GM23338 (cell line): Measurements from ENCODE around the gene CAAP1. TPM values are rescaled to one million over a fixed set of nuclear protein-coding genes. Genes with fewer than 3 reads are reported as not detected.

Source experiments
- ATAC-seq: fragments of 200-7000 bp; cut with Tn5 transposase; 3 replicates; pipeline ENCODE4 v1.9.1; 2020
- DNase-seq: peaks from one replicate; pipeline ENCODE4 v3.0.0-alpha.2; 2015; ENCODE audit warnings: low spot score
- H2AFZ ChIP-seq: fragments of 200-600 bp; sonication (generic); 2 replicates; pipeline ENCODE4 v1.8.0; 2016; ENCODE audit warnings: antibody characterized with exemption, mild to moderate bottlenecking, moderate library complexity
- H3F3A ChIP-seq: fragments of 200-600 bp; sonication (generic); replicated peaks from 2 replicates; pipeline ENCODE4 v1.8.0; 2017; ENCODE audit warnings: antibody characterized with exemption, mixed run types, low read depth
- H3K27ac ChIP-seq: fragments of 200-600 bp; sonication (generic); 2 replicates; pipeline ENCODE4 v1.6.1; 2016; ENCODE audit warnings: low read depth
- H3K27me3 ChIP-seq: fragments of 200-600 bp; sonication (generic); 2 replicates; pipeline ENCODE4 v1.8.0; 2016; ENCODE audit warnings: mild to moderate bottlenecking, mixed run types, moderate library complexity; ENCODE audit not compliant: insufficient read depth
- H3K36me3 ChIP-seq: fragments of 200-600 bp; sonication (generic); 2 replicates; pipeline ENCODE4 v1.8.0; 2016; ENCODE audit warnings: mild to moderate bottlenecking; ENCODE audit not compliant: insufficient read depth
- H3K4me1 ChIP-seq: fragments of 200-600 bp; sonication (generic); 2 replicates; pipeline ENCODE4 v1.8.0; 2016; ENCODE audit warnings: mild to moderate bottlenecking, moderate library complexity; ENCODE audit not compliant: insufficient read depth
- H3K4me2 ChIP-seq: fragments of 200-600 bp; sonication (generic); 2 replicates; pipeline ENCODE4 v1.7.1; 2017; ENCODE audit warnings: mixed run types
- H3K4me3 ChIP-seq: fragments of 200-600 bp; sonication (generic); 2 replicates; pipeline ENCODE4 v1.6.1; 2016; ENCODE audit warnings: mixed run types
- H3K79me2 ChIP-seq: fragments of 200-600 bp; sonication (generic); replicated peaks from 2 replicates; pipeline ENCODE4 v1.8.0; 2017; ENCODE audit warnings: mild to moderate bottlenecking; ENCODE audit not compliant: insufficient read depth
- H3K9me2 ChIP-seq: fragments of 200-600 bp; sonication (generic); 2 replicates; pipeline ENCODE4 v1.8.0; 2017; ENCODE audit not compliant: insufficient read depth
- H4K20me1 ChIP-seq: fragments of 200-600 bp; sonication (generic); replicated peaks from 2 replicates; pipeline ENCODE4 v1.8.0; 2017; ENCODE audit warnings: mild to moderate bottlenecking; ENCODE audit not compliant: insufficient read depth
- H3K27ac Mint-ChIP-seq: 2 replicates; pipeline ENCODE4 v1.8.0; 2020; ENCODE audit warnings: inconsistent platforms, mild to moderate bottlenecking, moderate library complexity, mixed read lengths
- H3K27me3 Mint-ChIP-seq: 3 replicates; pipeline ENCODE4 v1.8.0; 2022; ENCODE audit warnings: low read depth, mild to moderate bottlenecking, moderate library complexity, mixed read lengths, inconsistent platforms; ENCODE audit not compliant: insufficient read depth, poor library complexity
- H3K36me3 Mint-ChIP-seq: 3 replicates; pipeline ENCODE4 v1.8.0; 2021; ENCODE audit warnings: low read depth, mild to moderate bottlenecking, inconsistent platforms, moderate library complexity, mixed read lengths
- H3K4me1 Mint-ChIP-seq: 3 replicates; pipeline ENCODE4 v1.8.0; 2020; ENCODE audit warnings: mild to moderate bottlenecking, inconsistent platforms, mixed read lengths
- H3K4me3 Mint-ChIP-seq: 3 replicates; pipeline ENCODE4 v1.8.0; 2021; ENCODE audit warnings: moderate library complexity, mild to moderate bottlenecking, inconsistent platforms, mixed read lengths
- H3K9me3 Mint-ChIP-seq: 3 replicates; pipeline ENCODE4 v1.8.0; 2020; ENCODE audit warnings: moderate library complexity, mild to moderate bottlenecking, inconsistent platforms, mixed read lengths
- CREB1 ChIP-seq: fragments of 250-450 bp; sonication (Bioruptor Pico); IDR thresholded peaks from 2 replicates; pipeline ENCODE4 v1.5.0; 2020; ENCODE audit warnings: low read depth, mild to moderate bottlenecking, moderate library complexity
- ETS1 ChIP-seq: IDR thresholded peaks from 2 replicates; pipeline ENCODE4 v1.6.1; 2016; ENCODE audit warnings: antibody characterized with exemption
- EZH2 ChIP-seq: fragments of 200-600 bp; sonication (generic); IDR thresholded peaks from one replicate; pipeline ENCODE4 v1.8.0; 2017; ENCODE audit warnings: antibody characterized with exemption, mild to moderate bottlenecking, low read depth; ENCODE audit not compliant: unreplicated experiment
- EZH2phosphoT487 ChIP-seq: fragments of 200-600 bp; sonication (generic); IDR thresholded peaks from one replicate; pipeline ENCODE4 v1.8.1; 2018; ENCODE audit warnings: antibody characterized with exemption; ENCODE audit not compliant: unreplicated experiment
- JUNB ChIP-seq: IDR thresholded peaks from one replicate; pipeline ENCODE4 v1.6.1; 2016; ENCODE audit warnings: antibody characterized with exemption; ENCODE audit not compliant: unreplicated experiment
- NANOG ChIP-seq: IDR thresholded peaks from 2 replicates; pipeline ENCODE4 v1.6.1; 2016; ENCODE audit warnings: antibody characterized with exemption, borderline replicate concordance
- POLR2AphosphoS5 ChIP-seq: IDR thresholded peaks from 2 replicates; pipeline ENCODE4 v1.6.1; 2016; ENCODE audit warnings: antibody characterized with exemption, low read depth
- STAT1 ChIP-seq: IDR thresholded peaks from one replicate; pipeline ENCODE4 v1.6.1; 2016; ENCODE audit warnings: antibody characterized with exemption; ENCODE audit not compliant: unreplicated experiment
- ZNF114 ChIP-seq: fragments of 250-450 bp; sonication (Bioruptor Pico); IDR thresholded peaks from 2 replicates; pipeline ENCODE4 v1.5.0; 2020; ENCODE audit warnings: mild to moderate bottlenecking, moderate library complexity
- ZNF331 ChIP-seq: fragments of 250-450 bp; sonication (Bioruptor Pico); IDR thresholded peaks from 2 replicates; pipeline ENCODE4 v1.5.0; 2020; ENCODE audit warnings: low read depth, mild to moderate bottlenecking, moderate library complexity
- polyA plus RNA-seq: library from polyadenylated mRNA; unstranded; fragments of >200 nt; fragmentation: Nextera tagmentation; extraction: Ambion mirVana; gene quantifications from 2 replicates; pipeline ENCODE4 v1.2.1, GENCODE V29; 2016
- total RNA-seq: library from RNA; depleted of rRNA; stranded (reverse); fragments of >200 nt; shearing (Covaris generic); gene quantifications from 2 replicates; pipeline ENCODE4 v1.2.3, GENCODE V29; 2014
- TF ChIP-seq, protein P1 (sequence below): IDR thresholded peaks from one replicate; pipeline ENCODE4 v1.6.1; 2018; ENCODE audit warnings: antibody characterized with exemption; ENCODE audit not compliant: unreplicated experiment
- TF ChIP-seq, protein P2 (sequence below): fragments of 250-450 bp; sonication (Bioruptor Pico); IDR thresholded peaks from 2 replicates; pipeline ENCODE4 v1.5.0; 2020; ENCODE audit warnings: mild to moderate bottlenecking, moderate library complexity

The CAAP1 gene
- total and polyA plus RNA-seq, 2 experiments from 2014 or later = 47.9 to 59.7 TPM

GRCh38 chr9:26801772-26802171 lies 90.8 kb downstream of the CAAP1 start (continued):
- TF ChIP-seq, protein P1, sequence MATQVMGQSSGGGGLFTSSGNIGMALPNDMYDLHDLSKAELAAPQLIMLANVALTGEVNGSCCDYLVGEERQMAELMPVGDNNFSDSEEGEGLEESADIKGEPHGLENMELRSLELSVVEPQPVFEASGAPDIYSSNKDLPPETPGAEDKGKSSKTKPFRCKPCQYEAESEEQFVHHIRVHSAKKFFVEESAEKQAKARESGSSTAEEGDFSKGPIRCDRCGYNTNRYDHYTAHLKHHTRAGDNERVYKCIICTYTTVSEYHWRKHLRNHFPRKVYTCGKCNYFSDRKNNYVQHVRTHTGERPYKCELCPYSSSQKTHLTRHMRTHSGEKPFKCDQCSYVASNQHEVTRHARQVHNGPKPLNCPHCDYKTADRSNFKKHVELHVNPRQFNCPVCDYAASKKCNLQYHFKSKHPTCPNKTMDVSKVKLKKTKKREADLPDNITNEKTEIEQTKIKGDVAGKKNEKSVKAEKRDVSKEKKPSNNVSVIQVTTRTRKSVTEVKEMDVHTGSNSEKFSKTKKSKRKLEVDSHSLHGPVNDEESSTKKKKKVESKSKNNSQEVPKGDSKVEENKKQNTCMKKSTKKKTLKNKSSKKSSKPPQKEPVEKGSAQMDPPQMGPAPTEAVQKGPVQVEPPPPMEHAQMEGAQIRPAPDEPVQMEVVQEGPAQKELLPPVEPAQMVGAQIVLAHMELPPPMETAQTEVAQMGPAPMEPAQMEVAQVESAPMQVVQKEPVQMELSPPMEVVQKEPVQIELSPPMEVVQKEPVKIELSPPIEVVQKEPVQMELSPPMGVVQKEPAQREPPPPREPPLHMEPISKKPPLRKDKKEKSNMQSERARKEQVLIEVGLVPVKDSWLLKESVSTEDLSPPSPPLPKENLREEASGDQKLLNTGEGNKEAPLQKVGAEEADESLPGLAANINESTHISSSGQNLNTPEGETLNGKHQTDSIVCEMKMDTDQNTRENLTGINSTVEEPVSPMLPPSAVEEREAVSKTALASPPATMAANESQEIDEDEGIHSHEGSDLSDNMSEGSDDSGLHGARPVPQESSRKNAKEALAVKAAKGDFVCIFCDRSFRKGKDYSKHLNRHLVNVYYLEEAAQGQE = no peak

- Mint-ChIP-seq H3K9me3 (no peaks in the 10 kb centered on the region), H3K4me3 (no peak overlapping the region), H3K27ac (no peak overlapping the region), H3K36me3 (no peaks in the 10 kb centered on the region), H3K27me3 (peaks cover 3% of the 10 kb centered on the region), H3K4me1 (peaks cover 14% of the 10 kb centered on the region)
- Histone ChIP-seq H3K79me2 (no peaks in the 10 kb centered on the region), H3K36me3 (no peaks in the 10 kb centered on the region), H3K4me2 (no peak overlapping the region), H3K4me1 (peaks cover 25% of the 10 kb centered on the region), H2AFZ (no peak overlapping the region), H3F3A (no peaks in the 10 kb centered on the region), H3K9me2 (0 out of 2 replicates have a peak, but pooled peaks cover 3% of the 10 kb centered on the region), H3K27ac (no peak overlapping the region), H3K27me3 (no peaks in the 10 kb centered on the region), H3K4me3 (no peak overlapping the region), H4K20me1 (no peaks in the 10 kb centered on the region)
- no peak for ATAC-seq
- no peak for DNase-seq
- no peak for TF ChIP-seq CREB1 (CRISPR knock-in tag)
- TF ChIP-seq, protein P2, sequence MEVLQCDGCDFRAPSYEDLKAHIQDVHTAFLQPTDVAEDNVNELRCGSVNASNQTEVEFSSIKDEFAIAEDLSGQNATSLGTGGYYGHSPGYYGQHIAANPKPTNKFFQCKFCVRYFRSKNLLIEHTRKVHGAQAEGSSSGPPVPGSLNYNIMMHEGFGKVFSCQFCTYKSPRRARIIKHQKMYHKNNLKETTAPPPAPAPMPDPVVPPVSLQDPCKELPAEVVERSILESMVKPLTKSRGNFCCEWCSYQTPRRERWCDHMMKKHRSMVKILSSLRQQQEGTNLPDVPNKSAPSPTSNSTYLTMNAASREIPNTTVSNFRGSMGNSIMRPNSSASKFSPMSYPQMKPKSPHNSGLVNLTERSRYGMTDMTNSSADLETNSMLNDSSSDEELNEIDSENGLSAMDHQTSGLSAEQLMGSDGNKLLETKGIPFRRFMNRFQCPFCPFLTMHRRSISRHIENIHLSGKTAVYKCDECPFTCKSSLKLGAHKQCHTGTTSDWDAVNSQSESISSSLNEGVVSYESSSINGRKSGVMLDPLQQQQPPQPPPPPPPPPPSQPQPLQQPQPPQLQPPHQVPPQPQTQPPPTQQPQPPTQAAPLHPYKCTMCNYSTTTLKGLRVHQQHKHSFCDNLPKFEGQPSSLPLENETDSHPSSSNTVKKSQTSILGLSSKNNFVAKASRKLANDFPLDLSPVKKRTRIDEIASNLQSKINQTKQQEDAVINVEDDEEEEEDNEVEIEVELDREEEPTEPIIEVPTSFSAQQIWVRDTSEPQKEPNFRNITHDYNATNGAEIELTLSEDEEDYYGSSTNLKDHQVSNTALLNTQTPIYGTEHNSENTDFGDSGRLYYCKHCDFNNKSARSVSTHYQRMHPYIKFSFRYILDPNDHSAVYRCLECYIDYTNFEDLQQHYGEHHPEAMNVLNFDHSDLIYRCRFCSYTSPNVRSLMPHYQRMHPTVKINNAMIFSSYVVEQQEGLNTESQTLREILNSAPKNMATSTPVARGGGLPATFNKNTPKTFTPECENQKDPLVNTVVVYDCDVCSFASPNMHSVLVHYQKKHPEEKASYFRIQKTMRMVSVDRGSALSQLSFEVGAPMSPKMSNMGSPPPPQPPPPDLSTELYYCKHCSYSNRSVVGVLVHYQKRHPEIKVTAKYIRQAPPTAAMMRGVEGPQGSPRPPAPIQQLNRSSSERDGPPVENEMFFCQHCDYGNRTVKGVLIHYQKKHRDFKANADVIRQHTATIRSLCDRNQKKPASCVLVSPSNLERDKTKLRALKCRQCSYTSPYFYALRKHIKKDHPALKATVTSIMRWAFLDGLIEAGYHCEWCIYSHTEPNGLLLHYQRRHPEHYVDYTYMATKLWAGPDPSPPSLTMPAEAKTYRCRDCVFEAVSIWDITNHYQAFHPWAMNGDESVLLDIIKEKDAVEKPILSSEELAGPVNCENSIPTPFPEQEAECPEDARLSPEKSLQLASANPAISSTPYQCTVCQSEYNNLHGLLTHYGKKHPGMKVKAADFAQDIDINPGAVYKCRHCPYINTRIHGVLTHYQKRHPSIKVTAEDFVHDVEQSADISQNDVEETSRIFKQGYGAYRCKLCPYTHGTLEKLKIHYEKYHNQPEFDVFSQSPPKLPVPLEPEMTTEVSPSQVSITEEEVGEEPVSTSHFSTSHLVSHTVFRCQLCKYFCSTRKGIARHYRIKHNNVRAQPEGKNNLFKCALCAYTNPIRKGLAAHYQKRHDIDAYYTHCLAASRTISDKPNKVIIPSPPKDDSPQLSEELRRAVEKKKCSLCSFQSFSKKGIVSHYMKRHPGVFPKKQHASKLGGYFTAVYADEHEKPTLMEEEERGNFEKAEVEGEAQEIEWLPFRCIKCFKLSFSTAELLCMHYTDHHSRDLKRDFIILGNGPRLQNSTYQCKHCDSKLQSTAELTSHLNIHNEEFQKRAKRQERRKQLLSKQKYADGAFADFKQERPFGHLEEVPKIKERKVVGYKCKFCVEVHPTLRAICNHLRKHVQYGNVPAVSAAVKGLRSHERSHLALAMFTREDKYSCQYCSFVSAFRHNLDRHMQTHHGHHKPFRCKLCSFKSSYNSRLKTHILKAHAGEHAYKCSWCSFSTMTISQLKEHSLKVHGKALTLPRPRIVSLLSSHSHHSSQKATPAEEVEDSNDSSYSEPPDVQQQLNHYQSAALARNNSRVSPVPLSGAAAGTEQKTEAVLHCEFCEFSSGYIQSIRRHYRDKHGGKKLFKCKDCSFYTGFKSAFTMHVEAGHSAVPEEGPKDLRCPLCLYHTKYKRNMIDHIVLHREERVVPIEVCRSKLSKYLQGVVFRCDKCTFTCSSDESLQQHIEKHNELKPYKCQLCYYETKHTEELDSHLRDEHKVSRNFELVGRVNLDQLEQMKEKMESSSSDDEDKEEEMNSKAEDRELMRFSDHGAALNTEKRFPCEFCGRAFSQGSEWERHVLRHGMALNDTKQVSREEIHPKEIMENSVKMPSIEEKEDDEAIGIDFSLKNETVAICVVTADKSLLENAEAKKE = no peak
- TF ChIP-seq JUNB = no peak
- TF ChIP-seq STAT1 = no peak
- no peak for TF ChIP-seq ZNF331 (CRISPR knock-in tag)
- no peak for TF ChIP-seq EZH2
- TF ChIP-seq, protein P1 = no peak
- TF ChIP-seq EZH2phosphoT487 = no peak
- TF ChIP-seq ETS1 = no peak
- no peak for TF ChIP-seq ZNF114
- TF ChIP-seq NANOG = no peak
- no peak for TF ChIP-seq POLR2AphosphoS5
Observed at GRCh38 chr9:26800322-26800721, 92.3 kb downstream of the CAAP1 start.
